ENCODE data around the gene RSPH6A.

- no peak for TF ChIP-seq EZH2phosphoT487 (IDR thresholded peaks at IDR 0.05; ENCODE audit: insufficient read depth, low read depth)
- no peak for TF ChIP-seq EZH2 (IDR thresholded peaks at IDR 0.05; ENCODE audit: insufficient read depth, poor library complexity, severe bottlenecking)
Observed at GRCh38 chr19:45769821-45770191, 45.3 kb downstream of the RSPH6A start.

All from GM23248 (cell line).